ENCODE measurements around the gene EXOSC1.

The EXOSC1 gene

GRCh38 chr10:97456034-97456685 lies 10.4 kb upstream of the EXOSC1 start:
- no peak for TF ChIP-seq TAF1 (IDR thresholded peaks at IDR 0.05; ENCODE audit: borderline replicate concordance, insufficient read depth, low read length)
- peak; percentile 48; the same call in 1 of the 2 replicates for TF ChIP-seq POLR2AphosphoS5 (IDR thresholded peaks at IDR 0.05; ENCODE audit: low read depth, low read length)
- TF ChIP-seq REST (IDR thresholded peaks at IDR 0.05; ENCODE audit: insufficient read depth in 1 of 2, low read depth in 2 of 2, low read length in 2 of 2), result no peak

GRCh38 chr10:97454330-97455036 lies 8.7 kb upstream of the EXOSC1 start:
- no peak for TF ChIP-seq TAF1 (IDR thresholded peaks at IDR 0.05; ENCODE audit: borderline replicate concordance, insufficient read depth, low read length)
- no peak for TF ChIP-seq FOXP2 (optimal IDR thresholded peaks at IDR 0.05; ENCODE audit: borderline replicate concordance, extremely low read depth, extremely low read length, insufficient read depth)
- TF ChIP-seq REST (IDR thresholded peaks at IDR 0.05; ENCODE audit: insufficient read depth in 1 of 2, low read depth in 2 of 2, low read length in 2 of 2), result no peak
- TF ChIP-seq POLR2AphosphoS5 (IDR thresholded peaks at IDR 0.05; ENCODE audit: low read depth, low read length), result no peak; the same call in 1 of the 2 replicates
- no peak for TF ChIP-seq SIN3A (IDR thresholded peaks at IDR 0.05; ENCODE audit: borderline replicate concordance, insufficient read depth, low read length)

- TF ChIP-seq FOXP2 (optimal IDR thresholded peaks at IDR 0.05; ENCODE audit: borderline replicate concordance, extremely low read depth, extremely low read length, insufficient read depth) (no peak), TAF1 (IDR thresholded peaks at IDR 0.05; ENCODE audit: borderline replicate concordance, insufficient read depth, low read length) (no peak), SIN3A (IDR thresholded peaks at IDR 0.05; ENCODE audit: borderline replicate concordance, insufficient read depth, low read length) (no peak), REST (IDR thresholded peaks at IDR 0.05; ENCODE audit: insufficient read depth in 1 of 2, low read depth in 2 of 2, low read length in 2 of 2) (no peak), POLR2AphosphoS5 (IDR thresholded peaks at IDR 0.05; ENCODE audit: low read depth, low read length) (no peak)
Measured at GRCh38 chr10:97452352-97452751, 6.5 kb upstream of the EXOSC1 start.

GRCh38 chr10:97451605-97452004 lies 5.8 kb upstream of the EXOSC1 start:
- TF ChIP-seq REST (IDR thresholded peaks at IDR 0.05; ENCODE audit: insufficient read depth in 1 of 2, low read depth in 2 of 2, low read length in 2 of 2), result no peak
- no peak for TF ChIP-seq TAF1 (IDR thresholded peaks at IDR 0.05; ENCODE audit: borderline replicate concordance, insufficient read depth, low read length)
- no peak for TF ChIP-seq FOXP2 (optimal IDR thresholded peaks at IDR 0.05; ENCODE audit: borderline replicate concordance, extremely low read depth, extremely low read length, insufficient read depth)
- TF ChIP-seq SIN3A (IDR thresholded peaks at IDR 0.05; ENCODE audit: borderline replicate concordance, insufficient read depth, low read length), result no peak
- no peak for TF ChIP-seq POLR2AphosphoS5 (IDR thresholded peaks at IDR 0.05; ENCODE audit: low read depth, low read length)
